Measurements from ENCODE around the gene DHRS4L2. TPM values are rescaled to one million over a fixed set of nuclear protein-coding genes. Genes with fewer than 3 reads are reported as not detected.
"Not testable (repeated sequence)": the region's sequence is repeated elsewhere in the genome, so short reads cannot be mapped to it uniquely, and the experiment has no call there.

The DHRS4L2 gene
- total RNA-seq, 1 donor from 2014 or later = 13.4 TPM

GRCh38 chr14:23941669-23942068 is 47.1 kb upstream of the DHRS4L2 start:
- peaks cover 3% of the 10 kb centered on the region for H4K20me1 ChIP-seq (ENCODE audit: insufficient read depth, low read length)
- H3K9ac ChIP-seq (ENCODE audit: low read length) = no peak overlapping the region
- no peaks in the 10 kb centered on the region for H3K4me1 Mint-ChIP-seq (ENCODE audit: low read depth, unreplicated experiment)
- no peaks in the 10 kb centered on the region for H3K4me1 ChIP-seq (ENCODE audit: insufficient read depth, low read length)
- H3K27ac Mint-ChIP-seq (ENCODE audit: unreplicated experiment) = no peak overlapping the region
- no peaks in the 10 kb centered on the region for H3K27me3 ChIP-seq (ENCODE audit: insufficient read depth, low read length)
- TF ChIP-seq EZH2 (IDR thresholded peaks at IDR 0.05; ENCODE audit: insufficient read depth, low read length) (no peak), CTCF (IDR thresholded peaks at IDR 0.05; ENCODE audit: insufficient read depth, low read depth, low read length) (no peak)
- no peaks in the 10 kb centered on the region for H3K79me2 ChIP-seq (ENCODE audit: insufficient read depth, low read length)
- FAIRE-seq (no peak), DNase-seq (ENCODE audit: low read depth) (no peak)
- H3K27ac ChIP-seq (ENCODE audit: low read depth, low read length) = no peak overlapping the region
- peaks cover 14% of the 10 kb centered on the region for H3K36me3 Mint-ChIP-seq (ENCODE audit: low read depth, unreplicated experiment)
- no peaks in the 10 kb centered on the region for H3K9me3 ChIP-seq (ENCODE audit: insufficient read depth, low read depth, low read length)
- peaks cover 8% of the 10 kb centered on the region for H3K9me3 Mint-ChIP-seq (ENCODE audit: unreplicated experiment)
- no peak overlapping the region for H2AFZ ChIP-seq (ENCODE audit: low read depth, low read length)
- no peak overlapping the region for H3K4me3 ChIP-seq (ENCODE audit: insufficient read depth, low read depth, low read length)
- H3K4me3 Mint-ChIP-seq (ENCODE audit: unreplicated experiment) = no peak overlapping the region
- H3K4me2 ChIP-seq (ENCODE audit: low read length) = no peak overlapping the region
- no peaks in the 10 kb centered on the region for H3K27me3 Mint-ChIP-seq (ENCODE audit: low read depth, unreplicated experiment)
- H3K36me3 ChIP-seq (ENCODE audit: insufficient read depth, low read length) = no peaks in the 10 kb centered on the region

GRCh38 chr14:23942587-23942986 is 46.1 kb upstream of the DHRS4L2 start:
- no peaks in the 10 kb centered on the region for H3K27me3 ChIP-seq (ENCODE audit: insufficient read depth, low read length)
- H3K4me2 ChIP-seq (ENCODE audit: low read length) = no peak overlapping the region
- H3K27ac ChIP-seq (ENCODE audit: low read depth, low read length) = no peak overlapping the region
- H3K9ac ChIP-seq (ENCODE audit: low read length) = no peak overlapping the region
- H4K20me1 ChIP-seq (ENCODE audit: insufficient read depth, low read length) = peaks cover 3% of the 10 kb centered on the region
- H3K9me3 Mint-ChIP-seq (ENCODE audit: unreplicated experiment) = peaks cover 8% of the 10 kb centered on the region
- H2AFZ ChIP-seq (ENCODE audit: low read depth, low read length) = no peak overlapping the region
- DNase-seq (ENCODE audit: low read depth) = no peak
- no peaks in the 10 kb centered on the region for H3K27me3 Mint-ChIP-seq (ENCODE audit: low read depth, unreplicated experiment)
- no peak overlapping the region for H3K27ac Mint-ChIP-seq (ENCODE audit: unreplicated experiment)
- no peaks in the 10 kb centered on the region for H3K9me3 ChIP-seq (ENCODE audit: insufficient read depth, low read depth, low read length)
- no peaks in the 10 kb centered on the region for H3K36me3 ChIP-seq (ENCODE audit: insufficient read depth, low read length)
- H3K4me3 Mint-ChIP-seq (ENCODE audit: unreplicated experiment) = no peak overlapping the region
- TF ChIP-seq EZH2 (IDR thresholded peaks at IDR 0.05; ENCODE audit: insufficient read depth, low read length) (no peak), CTCF (IDR thresholded peaks at IDR 0.05; ENCODE audit: insufficient read depth, low read depth, low read length) (no peak)
- no peaks in the 10 kb centered on the region for H3K4me1 ChIP-seq (ENCODE audit: insufficient read depth, low read length)
- H3K4me1 Mint-ChIP-seq (ENCODE audit: low read depth, unreplicated experiment) = no peaks in the 10 kb centered on the region
- FAIRE-seq = no peak
- no peak overlapping the region for H3K4me3 ChIP-seq (ENCODE audit: insufficient read depth, low read depth, low read length)
- no peaks in the 10 kb centered on the region for H3K79me2 ChIP-seq (ENCODE audit: insufficient read depth, low read length)
- H3K36me3 Mint-ChIP-seq (ENCODE audit: low read depth, unreplicated experiment) = peaks cover 14% of the 10 kb centered on the region

- H3K79me2 ChIP-seq (ENCODE audit: insufficient read depth, low read length); H3K4me3 Mint-ChIP-seq (ENCODE audit: unreplicated experiment); H3K27me3 ChIP-seq (ENCODE audit: insufficient read depth, low read length); H3K4me3 ChIP-seq (ENCODE audit: insufficient read depth, low read depth, low read length); DNase-seq (ENCODE audit: low read depth); H3K4me2 ChIP-seq (ENCODE audit: low read length); H3K9me3 ChIP-seq (ENCODE audit: insufficient read depth, low read depth, low read length); H3K9me3 Mint-ChIP-seq (ENCODE audit: unreplicated experiment); H3K27me3 Mint-ChIP-seq (ENCODE audit: low read depth, unreplicated experiment); H2AFZ ChIP-seq (ENCODE audit: low read depth, low read length); H3K27ac ChIP-seq (ENCODE audit: low read depth, low read length); H4K20me1 ChIP-seq (ENCODE audit: insufficient read depth, low read length); H3K36me3 ChIP-seq (ENCODE audit: insufficient read depth, low read length); H3K9ac ChIP-seq (ENCODE audit: low read length); H3K27ac Mint-ChIP-seq (ENCODE audit: unreplicated experiment); H3K4me1 ChIP-seq (ENCODE audit: insufficient read depth, low read length); FAIRE-seq; H3K4me1 Mint-ChIP-seq (ENCODE audit: low read depth, unreplicated experiment); H3K36me3 Mint-ChIP-seq (ENCODE audit: low read depth, unreplicated experiment): not testable (repeated sequence)
These were observed 39.7 kb upstream of the DHRS4L2 start for GRCh38 chr14:23949069-23949468.
